Measurements from ENCODE around the gene PARD3. TPM values are rescaled to one million over a fixed set of nuclear protein-coding genes. Genes with fewer than 3 reads are reported as not detected.

PARD3 gene
- total and polyA plus RNA-seq, 2 donors from 2014 or later = 21.1 to 47.5 TPM

- intact Hi-C loops (cut with DNase I) = no loop called here
- Histone ChIP-seq H3K9me3 (ENCODE audit: control insufficient read depth in 2 of 3, insufficient read depth in 1 of 3, low read length in 3 of 3) (no peaks in the 10 kb centered on the region), H3K27me3 (ENCODE audit: control insufficient read depth, insufficient read depth, low read length) (no peaks in the 10 kb centered on the region), H3K4me1 (ENCODE audit: control insufficient read depth in 2 of 3, insufficient read depth in 2 of 3, low read depth in 1 of 3, low read length in 3 of 3) (no peaks in the 10 kb centered on the region), H3K4me3 (ENCODE audit: low read length in 3 of 3) (no peak overlapping the region), H3K9ac (ENCODE audit: low read length in 3 of 3) (no peak overlapping the region), H3K27ac (ENCODE audit: low read depth in 2 of 2, low read length in 2 of 2) (no peak overlapping the region), H3K36me3 (ENCODE audit: control insufficient read depth in 2 of 3, insufficient read depth in 3 of 3, low read length in 3 of 3) (no peaks in the 10 kb centered on the region)
- no peak for FAIRE-seq
- TF ChIP-seq, protein P1, sequence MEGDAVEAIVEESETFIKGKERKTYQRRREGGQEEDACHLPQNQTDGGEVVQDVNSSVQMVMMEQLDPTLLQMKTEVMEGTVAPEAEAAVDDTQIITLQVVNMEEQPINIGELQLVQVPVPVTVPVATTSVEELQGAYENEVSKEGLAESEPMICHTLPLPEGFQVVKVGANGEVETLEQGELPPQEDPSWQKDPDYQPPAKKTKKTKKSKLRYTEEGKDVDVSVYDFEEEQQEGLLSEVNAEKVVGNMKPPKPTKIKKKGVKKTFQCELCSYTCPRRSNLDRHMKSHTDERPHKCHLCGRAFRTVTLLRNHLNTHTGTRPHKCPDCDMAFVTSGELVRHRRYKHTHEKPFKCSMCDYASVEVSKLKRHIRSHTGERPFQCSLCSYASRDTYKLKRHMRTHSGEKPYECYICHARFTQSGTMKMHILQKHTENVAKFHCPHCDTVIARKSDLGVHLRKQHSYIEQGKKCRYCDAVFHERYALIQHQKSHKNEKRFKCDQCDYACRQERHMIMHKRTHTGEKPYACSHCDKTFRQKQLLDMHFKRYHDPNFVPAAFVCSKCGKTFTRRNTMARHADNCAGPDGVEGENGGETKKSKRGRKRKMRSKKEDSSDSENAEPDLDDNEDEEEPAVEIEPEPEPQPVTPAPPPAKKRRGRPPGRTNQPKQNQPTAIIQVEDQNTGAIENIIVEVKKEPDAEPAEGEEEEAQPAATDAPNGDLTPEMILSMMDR (IDR thresholded peaks at IDR 0.05; ENCODE audit: borderline replicate concordance, extremely low read depth, insufficient read depth) = no peak
- no peak for DNase-seq
These were observed 334.8 kb downstream of the PARD3 start for GRCh38 chr10:34480345-34480744.

DNA sequence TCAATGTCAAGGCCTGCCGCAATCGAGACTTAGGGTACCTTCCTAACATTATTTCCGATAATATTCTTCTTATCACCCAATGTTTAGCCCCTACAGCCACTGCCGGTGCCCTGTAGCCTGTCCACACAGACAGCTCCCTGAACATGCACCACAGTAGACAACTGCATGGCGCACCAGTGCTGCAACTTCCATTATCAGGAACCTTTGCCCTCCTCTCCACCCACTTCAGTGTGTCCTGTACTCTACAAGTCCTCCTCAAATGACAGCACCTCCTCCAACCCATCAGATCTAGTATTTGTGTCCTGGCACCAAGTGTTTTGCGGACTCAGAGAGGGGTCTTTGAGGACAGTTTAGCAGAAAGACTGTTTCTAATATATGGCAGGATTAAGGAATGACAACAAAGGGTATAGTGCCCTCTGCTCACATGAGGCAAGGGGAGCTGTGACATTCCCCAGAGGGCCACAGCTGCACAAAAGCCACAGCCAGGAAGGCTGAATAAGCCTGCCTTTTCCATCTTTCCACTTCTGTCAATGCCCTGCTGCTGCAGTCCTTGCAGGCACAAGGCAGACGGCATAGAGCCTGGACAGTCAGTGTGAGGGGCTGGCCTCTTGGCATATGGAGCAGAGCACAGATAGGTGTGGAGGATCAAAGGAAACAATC, 335.4 kb downstream of the PARD3 start:
- Histone ChIP-seq H3K4me1 (ENCODE audit: control insufficient read depth in 2 of 3, insufficient read depth in 2 of 3, low read depth in 1 of 3, low read length in 3 of 3) (no peaks in the 10 kb centered on the region), H3K9ac (ENCODE audit: low read length in 3 of 3) (no peak overlapping the region), H3K27ac (ENCODE audit: low read depth in 2 of 2, low read length in 2 of 2) (no peak overlapping the region), H3K27me3 (ENCODE audit: control insufficient read depth, insufficient read depth, low read length) (no peaks in the 10 kb centered on the region), H3K36me3 (ENCODE audit: control insufficient read depth in 2 of 3, insufficient read depth in 3 of 3, low read length in 3 of 3) (no peaks in the 10 kb centered on the region), H3K9me3 (ENCODE audit: control insufficient read depth in 2 of 3, insufficient read depth in 1 of 3, low read length in 3 of 3) (no peaks in the 10 kb centered on the region), H3K4me3 (ENCODE audit: low read length in 3 of 3) (no peak overlapping the region)
- DNase-seq (no peak), FAIRE-seq (no peak)
- TF ChIP-seq, protein P1 (IDR thresholded peaks at IDR 0.05; ENCODE audit: borderline replicate concordance, extremely low read depth, insufficient read depth) = no peak
- intact Hi-C loops (cut with DNase I) = no loop called here

DNA sequence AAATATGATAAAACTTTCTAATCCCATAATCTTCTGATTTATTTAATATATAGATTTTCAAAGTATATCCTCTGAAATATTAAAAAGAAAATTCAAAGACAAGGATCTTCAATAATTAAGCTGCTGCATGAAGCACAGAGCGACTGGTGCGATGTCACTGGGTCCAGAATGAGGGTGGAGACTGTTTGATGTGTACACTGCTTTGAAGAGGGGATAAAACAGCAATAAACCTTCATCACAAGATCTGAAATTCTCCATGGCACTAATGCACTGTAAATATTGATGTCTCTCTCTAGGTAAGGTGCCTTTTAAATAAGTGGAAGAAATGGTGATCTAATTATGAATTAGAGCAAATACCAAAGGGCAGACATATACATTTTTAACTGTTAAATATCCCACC, 337.8 kb downstream of the PARD3 start:
- FAIRE-seq = no peak
- DNase-seq = no peak
- Histone ChIP-seq H3K4me3 (ENCODE audit: low read length in 3 of 3) (no peak overlapping the region), H3K36me3 (ENCODE audit: control insufficient read depth in 2 of 3, insufficient read depth in 3 of 3, low read length in 3 of 3) (no peaks in the 10 kb centered on the region), H3K4me1 (ENCODE audit: control insufficient read depth in 2 of 3, insufficient read depth in 2 of 3, low read depth in 1 of 3, low read length in 3 of 3) (no peaks in the 10 kb centered on the region), H3K27ac (ENCODE audit: low read depth in 2 of 2, low read length in 2 of 2) (no peak overlapping the region), H3K9me3 (ENCODE audit: control insufficient read depth in 2 of 3, insufficient read depth in 1 of 3, low read length in 3 of 3) (no peaks in the 10 kb centered on the region), H3K9ac (ENCODE audit: low read length in 3 of 3) (no peak overlapping the region), H3K27me3 (ENCODE audit: control insufficient read depth, insufficient read depth, low read length) (no peaks in the 10 kb centered on the region)
- intact Hi-C loops (cut with DNase I) = no loop called here
- TF ChIP-seq, protein P1 (IDR thresholded peaks at IDR 0.05; ENCODE audit: borderline replicate concordance, extremely low read depth, insufficient read depth) = no peak

DNA sequence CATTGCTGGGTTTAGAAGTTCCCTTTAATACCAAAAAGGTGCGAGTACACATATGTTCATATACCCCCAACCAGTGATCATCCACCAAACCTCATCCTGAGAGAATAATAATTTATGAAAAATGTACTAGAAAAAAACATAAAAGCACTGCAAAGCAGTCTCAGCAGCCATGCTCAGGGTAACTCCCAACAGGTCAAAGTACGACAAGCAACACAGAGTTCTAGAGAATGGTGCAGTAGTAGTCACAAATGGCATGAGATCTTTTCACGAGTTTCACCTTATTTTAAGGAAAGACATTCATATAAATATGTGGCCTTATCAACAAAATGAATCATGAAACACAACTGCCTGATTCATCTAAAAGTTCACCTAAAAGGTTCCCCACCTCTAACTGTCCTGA, 338.5 kb downstream of the PARD3 start:
- TF ChIP-seq, protein P1 (IDR thresholded peaks at IDR 0.05; ENCODE audit: borderline replicate concordance, extremely low read depth, insufficient read depth) = no peak
- intact Hi-C loops (cut with DNase I) = no loop called here
- Histone ChIP-seq H3K27ac (ENCODE audit: low read depth in 2 of 2, low read length in 2 of 2) (no peak overlapping the region), H3K9ac (ENCODE audit: low read length in 3 of 3) (no peak overlapping the region), H3K4me1 (ENCODE audit: control insufficient read depth in 2 of 3, insufficient read depth in 2 of 3, low read depth in 1 of 3, low read length in 3 of 3) (no peaks in the 10 kb centered on the region), H3K4me3 (ENCODE audit: low read length in 3 of 3) (no peak overlapping the region), H3K36me3 (ENCODE audit: control insufficient read depth in 2 of 3, insufficient read depth in 3 of 3, low read length in 3 of 3) (no peaks in the 10 kb centered on the region), H3K27me3 (ENCODE audit: control insufficient read depth, insufficient read depth, low read length) (no peaks in the 10 kb centered on the region), H3K9me3 (ENCODE audit: control insufficient read depth in 2 of 3, insufficient read depth in 1 of 3, low read length in 3 of 3) (no peaks in the 10 kb centered on the region)
- FAIRE-seq = no peak
- no peak for DNase-seq

Data from kidney (tissue), 14 donors.